ENCODE measurements around the gene SBK3.
"Not testable (repeated sequence)": the region's sequence is repeated elsewhere in the genome, so short reads cannot be mapped to it uniquely, and the experiment has no call there.

Gene SBK3

DNA sequence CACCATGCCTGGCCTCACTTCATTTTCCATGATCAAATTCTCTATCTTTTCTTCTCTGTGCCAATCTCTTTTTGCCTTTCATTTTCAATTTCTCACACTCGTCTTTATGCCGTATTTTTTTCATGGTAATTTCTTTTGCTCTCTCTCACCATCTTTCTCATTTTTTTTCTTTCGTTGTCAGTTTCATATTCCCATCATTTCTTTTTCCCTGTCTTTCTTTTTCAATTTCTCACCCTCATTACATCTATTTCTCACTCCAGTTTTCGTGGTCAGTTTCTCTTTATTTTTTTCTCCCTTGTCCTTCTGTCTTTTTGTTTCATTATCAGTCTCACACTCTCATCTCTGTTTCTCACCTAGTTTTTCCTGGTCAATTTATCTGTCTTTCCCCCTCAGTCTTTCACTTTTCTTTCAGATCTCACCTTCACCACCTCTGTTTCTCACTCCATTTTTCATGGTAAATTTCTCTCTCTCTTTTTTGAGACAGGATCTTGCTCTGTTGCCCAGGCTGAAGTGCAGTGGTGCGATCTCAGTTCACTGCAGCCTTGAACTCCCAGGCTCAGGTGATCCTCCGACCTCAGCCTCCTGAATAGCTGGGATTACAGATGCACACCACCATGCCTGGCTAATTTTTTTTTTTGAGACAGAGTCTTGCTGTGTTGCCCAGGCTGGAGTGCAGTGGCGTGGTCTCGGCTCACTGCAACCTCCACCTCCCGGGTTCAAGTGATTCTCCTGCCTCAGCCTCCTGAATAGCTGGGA is 43.0 kb downstream of the SBK3 start:
- no peak for TF ChIP-seq POLR2A (IDR thresholded peaks at IDR 0.05; ENCODE audit: low read depth, low read length)
- FAIRE-seq = no peak
- no peak for DNase-seq (ENCODE audit: insufficient read length, low spot score)

DNA sequence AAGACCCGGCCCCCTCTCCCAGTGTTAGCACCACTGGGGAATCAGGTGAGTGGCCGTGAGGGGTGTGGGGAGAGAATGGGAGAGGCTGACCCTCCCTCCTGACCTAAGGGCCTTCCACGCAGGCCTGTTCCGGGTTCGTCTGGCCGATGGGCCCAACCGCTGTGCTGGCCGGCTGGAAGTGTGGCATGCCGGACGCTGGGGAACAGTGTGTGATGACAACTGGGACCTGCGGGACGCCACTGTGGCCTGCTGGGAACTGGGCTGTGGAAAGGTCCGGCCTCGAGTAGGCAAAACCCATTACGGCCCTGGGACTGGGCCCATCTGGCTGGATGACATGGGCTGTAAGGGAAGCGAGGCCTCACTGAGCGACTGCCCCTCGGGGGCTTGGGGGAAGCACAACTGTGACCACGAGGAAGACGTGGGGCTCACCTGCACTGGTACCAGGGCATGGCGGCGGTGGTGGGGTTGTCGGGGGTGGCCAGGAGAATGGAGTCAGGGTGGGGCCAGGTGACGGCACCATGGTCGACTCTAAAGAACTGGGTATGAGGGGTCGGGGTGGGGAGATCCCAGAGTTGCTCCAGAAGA is 44.9 kb downstream of the SBK3 start:
- FAIRE-seq (no peak), DNase-seq (ENCODE audit: insufficient read length, low spot score) (no peak)
- no peak for TF ChIP-seq POLR2A (IDR thresholded peaks at IDR 0.05; ENCODE audit: low read depth, low read length)

DNA sequence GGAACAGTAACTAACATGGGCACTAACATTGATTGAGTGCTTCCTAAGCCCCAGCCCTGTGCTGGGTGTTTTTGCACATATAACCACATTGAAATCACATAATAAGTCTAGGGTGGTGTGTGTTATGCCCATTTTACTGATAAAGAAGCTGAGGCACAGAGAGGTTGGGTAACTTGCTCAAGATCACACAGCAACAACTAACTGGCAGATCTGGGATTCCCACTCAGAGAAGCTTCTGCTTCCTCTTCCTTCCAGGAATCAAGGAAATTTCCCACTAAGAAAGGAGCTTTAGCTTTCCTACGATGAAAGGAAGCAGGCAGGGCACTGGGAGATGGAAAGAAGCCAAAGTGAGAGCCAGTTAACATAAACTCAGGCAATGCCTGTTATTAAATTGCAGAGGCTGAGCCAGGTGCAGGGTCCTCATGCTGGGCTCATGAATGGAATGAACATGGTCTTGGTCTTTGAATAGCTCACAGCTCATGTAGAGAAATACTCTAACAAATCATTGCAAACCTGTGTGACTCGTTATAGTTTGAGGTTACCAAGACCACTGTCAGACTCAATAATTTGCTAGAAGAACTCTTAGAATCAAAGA is 47.0 kb downstream of the SBK3 start:
- FAIRE-seq (no peak), DNase-seq (ENCODE audit: insufficient read length, low spot score) (no peak)
- TF ChIP-seq POLR2A (IDR thresholded peaks at IDR 0.05; ENCODE audit: low read depth, low read length) = no peak

DNA sequence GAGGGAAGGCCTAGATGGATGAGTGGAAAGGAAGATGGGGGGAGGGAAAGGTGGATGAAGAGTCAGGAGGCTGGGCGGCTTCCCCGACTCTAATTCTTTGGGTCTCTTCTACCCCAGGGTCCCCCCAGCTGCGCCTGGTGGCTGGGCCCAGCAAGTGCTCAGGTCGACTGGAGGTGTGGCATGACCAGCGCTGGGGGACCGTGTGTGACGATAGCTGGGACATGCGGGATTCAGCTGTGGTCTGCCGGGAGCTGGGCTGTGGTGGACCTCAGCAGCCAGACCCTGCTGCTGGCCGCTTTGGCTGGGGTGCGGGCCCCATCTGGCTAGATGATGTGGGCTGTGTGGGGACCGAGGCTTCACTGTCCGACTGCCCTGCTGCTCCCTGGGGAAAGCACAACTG is 47.6 kb downstream of the SBK3 start:
- FAIRE-seq = no peak
- no peak for DNase-seq (ENCODE audit: insufficient read length, low spot score)
- TF ChIP-seq POLR2A (IDR thresholded peaks at IDR 0.05; ENCODE audit: low read depth, low read length) = no peak

DNA sequence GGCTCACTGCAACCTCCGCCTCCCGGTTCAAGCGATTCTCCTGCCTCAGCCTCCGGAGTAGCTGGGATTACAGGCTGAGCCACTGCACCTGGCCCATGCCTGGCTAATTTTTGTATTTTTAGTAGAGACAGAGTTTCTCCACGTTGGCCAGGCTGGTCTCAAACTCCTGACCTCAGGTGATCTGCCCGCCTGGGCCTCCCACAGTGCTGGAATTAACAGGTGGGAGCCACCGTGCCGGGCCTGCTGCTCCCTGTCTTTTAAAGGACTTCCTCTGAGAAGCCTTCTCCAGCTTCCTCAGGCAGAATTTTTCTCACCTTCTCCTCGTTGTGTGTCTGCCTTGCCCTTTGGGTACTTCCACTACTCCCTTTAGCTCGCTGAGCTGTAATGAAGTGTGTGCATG is 48.5 kb downstream of the SBK3 start:
- not testable (repeated sequence) for FAIRE-seq; DNase-seq (ENCODE audit: insufficient read length, low spot score)

DNA sequence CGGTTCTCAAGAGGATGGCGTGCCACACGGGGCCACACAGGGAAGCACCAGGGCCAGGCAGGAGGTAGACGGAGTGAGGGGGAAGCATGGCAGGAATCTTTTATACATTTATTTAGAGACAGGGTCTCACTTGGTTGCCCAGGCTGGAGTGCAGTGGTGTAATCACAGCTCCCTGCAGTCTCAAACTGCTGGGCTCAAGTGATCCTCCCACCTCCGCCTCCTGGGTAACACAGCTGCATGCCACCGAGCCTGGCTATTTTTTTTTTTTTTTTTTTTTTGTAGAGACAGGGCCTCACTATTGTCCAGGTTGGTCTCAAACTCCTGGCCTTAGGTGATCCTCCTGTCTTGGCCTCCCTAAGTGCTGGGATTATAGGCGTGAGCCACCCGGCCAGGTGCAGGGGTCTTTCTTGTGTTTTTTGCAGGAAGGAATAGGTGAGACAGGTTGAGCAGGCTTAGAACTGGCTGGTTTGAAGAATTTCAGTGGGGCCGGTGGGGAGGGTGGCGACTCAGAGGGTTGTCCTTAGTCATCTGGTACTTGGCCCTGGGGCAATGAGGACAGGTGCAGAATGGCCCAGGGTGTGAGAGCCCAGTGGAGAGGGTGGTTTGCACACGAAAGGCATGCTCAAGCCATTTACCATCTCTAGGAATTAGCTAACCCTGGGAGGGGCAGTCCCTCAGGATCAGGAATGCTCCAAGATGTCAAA is 49.5 kb downstream of the SBK3 start:
- FAIRE-seq = no peak
- TF ChIP-seq POLR2A (IDR thresholded peaks at IDR 0.05; ENCODE audit: low read depth, low read length) = no peak
- no peak for DNase-seq (ENCODE audit: insufficient read length, low spot score)

DNA sequence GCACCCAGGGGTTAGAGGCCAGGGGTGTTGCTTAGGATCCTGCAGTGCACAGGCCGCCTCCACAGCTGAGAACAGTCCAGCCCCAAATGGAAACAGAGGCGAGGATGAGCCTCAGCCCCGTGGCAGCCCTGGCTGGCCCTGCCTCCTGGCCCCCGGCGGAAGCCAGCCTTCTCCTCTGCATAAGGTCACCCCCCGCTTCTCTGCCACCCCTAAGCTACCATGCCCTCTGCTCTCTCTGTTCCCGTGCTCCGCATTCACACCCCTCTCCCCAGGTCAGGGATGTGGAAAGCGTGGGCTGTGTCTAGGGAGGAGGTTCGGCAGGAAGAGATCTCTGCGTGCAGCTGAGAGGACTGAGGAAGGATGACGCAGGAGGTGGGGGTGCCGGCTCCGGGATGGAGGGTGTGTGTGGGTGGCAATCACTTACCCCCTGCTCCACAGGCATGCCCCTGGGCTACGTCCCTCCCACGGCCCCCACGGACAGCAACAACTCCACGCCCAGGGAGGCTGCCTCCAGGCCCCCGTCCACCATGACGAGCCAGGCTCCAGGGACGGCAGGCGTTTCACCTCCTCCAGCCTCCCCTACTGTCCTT is 51.1 kb downstream of the SBK3 start:
- DNase-seq (ENCODE audit: insufficient read length, low spot score) (no peak), FAIRE-seq (no peak)
- peak; percentile 50 for TF ChIP-seq POLR2A (IDR thresholded peaks at IDR 0.05; ENCODE audit: low read depth, low read length)

DNA sequence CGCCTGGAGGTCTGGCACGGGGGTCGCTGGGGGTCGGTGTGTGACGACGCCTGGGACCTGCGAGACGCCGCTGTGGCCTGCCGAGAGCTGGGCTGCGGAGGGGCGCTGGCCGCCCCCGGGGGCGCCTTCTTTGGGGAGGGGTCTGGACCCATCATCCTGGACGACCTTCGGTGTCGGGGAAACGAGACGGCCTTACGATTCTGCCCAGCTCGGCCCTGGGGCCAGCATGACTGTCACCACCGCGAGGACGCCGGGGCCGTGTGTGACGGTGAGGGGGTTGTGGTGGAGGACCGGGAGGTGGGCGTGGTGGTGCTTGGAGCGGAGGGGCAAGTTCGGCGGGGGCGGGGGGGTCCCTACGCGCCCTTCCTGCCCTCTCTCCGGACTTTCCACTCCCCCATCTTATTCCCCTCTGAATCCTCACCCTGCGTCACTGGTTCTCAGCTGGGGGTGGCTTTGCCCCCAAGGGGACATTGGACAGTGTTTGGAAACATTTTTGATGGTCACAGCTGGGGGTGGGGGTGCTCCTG is 51.6 kb downstream of the SBK3 start:
- DNase-seq (ENCODE audit: insufficient read length, low spot score) = no peak
- no peak for FAIRE-seq
- no peak for TF ChIP-seq POLR2A (IDR thresholded peaks at IDR 0.05; ENCODE audit: low read depth, low read length)

DNA sequence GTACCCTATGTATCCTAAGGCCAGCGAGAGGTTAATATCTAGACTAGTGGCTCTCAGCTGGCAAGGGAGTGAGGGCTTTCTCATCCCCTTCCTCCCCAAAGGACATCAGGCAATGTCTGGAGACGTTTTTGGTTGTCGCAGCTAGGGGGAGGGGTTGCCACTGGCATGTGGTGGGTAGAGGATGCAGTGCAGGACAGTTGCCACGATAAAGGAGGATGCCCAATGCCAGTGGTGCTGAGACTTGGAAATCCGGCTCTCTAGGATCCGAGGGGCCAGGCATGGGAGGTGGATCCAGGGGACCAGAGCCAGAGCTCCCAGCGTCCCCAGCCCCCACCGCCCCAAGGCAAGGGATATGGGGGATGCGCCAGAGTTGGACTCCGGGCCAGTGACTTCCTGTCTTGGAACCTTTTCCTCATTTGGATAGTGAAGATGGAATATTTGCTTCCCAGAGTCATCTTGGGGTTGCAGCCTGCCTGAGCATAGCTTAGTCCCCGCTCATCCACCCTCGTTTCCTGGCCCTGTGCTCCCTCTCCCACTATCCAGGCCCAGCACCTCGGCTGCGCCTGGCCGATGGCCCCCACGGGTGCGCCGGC is 52.2 kb downstream of the SBK3 start:
- no peak for DNase-seq (ENCODE audit: insufficient read length, low spot score)
- FAIRE-seq = no peak
- no peak for TF ChIP-seq POLR2A (IDR thresholded peaks at IDR 0.05; ENCODE audit: low read depth, low read length)

DNA sequence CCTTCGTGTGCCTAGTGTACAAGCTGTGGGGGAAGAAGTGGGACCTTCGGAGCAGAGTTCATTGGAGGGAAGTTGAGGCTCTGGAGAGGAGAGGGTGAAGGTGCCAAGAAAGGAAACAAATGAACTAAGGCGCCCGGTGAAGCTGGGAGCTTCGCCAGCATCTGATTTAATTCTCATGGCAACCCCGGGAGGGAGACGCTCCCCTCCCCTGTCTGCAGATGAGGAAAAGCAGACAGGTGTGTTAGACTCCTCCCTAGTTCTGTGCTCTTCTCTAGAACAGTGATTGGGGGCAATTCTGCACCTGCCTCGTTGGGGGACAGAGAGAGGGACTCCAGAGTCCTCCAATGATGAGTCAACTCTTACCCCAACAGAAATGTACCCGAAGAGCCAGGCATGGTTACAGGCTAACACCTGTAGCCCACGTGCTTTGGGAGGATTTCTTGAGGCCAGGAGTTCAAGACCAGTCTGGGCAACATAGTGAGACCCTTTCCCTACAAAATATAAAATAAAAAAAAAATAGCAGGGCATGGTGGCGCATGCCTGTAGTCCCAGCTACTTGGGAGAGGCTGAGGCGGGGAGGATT is 52.9 kb downstream of the SBK3 start:
- TF ChIP-seq POLR2A (IDR thresholded peaks at IDR 0.05; ENCODE audit: low read depth, low read length) = no peak
- DNase-seq (ENCODE audit: insufficient read length, low spot score) (no peak), FAIRE-seq (no peak)

DNA sequence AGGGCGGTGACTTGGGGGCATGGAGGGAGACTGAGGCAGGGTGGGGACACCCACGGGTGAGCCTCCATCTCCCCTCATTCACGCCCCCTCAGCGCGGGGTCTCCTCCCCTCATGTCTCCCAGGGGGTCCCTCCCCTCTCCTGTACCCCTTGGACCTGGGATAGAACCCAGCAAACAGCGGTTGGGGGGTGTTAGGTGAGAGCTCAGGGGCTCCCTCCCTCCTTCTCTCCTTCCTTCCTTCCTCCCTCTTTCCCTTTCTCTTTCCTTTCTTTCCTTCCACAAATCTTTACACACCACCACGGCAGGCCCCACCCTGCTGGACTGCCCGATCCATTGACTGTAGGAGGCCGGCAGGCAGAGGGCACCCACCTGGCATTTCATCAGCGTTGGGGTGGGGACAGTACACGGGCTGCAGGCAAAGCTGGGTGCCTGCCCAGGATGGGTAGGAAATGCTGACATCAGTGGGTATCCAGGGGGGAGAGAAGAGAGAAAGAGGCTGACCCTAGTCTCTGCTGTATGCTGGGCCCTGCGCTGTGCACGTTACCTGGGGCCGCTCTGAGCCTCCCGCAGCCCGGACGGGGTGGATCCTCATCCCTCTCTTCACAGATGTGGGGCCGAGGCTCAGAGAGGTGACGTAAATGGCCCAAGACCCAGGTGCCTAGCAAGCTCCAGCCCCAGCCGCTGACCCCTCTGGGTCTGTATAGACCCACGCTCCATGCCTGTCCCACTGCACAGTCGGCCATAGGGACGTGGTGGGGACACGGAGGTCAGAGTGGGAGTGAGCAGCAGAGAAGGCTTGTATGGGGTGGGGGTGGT is 53.6 kb downstream of the SBK3 start:
- no peak for TF ChIP-seq POLR2A (IDR thresholded peaks at IDR 0.05; ENCODE audit: low read depth, low read length)
- DNase-seq (ENCODE audit: insufficient read length, low spot score) (no peak), FAIRE-seq (no peak)

Data from H54 (cell line).